HS-5 (cell line): ENCODE measurements around the gene TUBB8B.
"Not testable (repeated sequence)": the region's sequence is repeated elsewhere in the genome, so short reads cannot be mapped to it uniquely, and the experiment has no call there.

Source experiments
- DNase-seq: peaks from one replicate; pipeline ENCODE4 v3.0.0-alpha.2; 2012; ENCODE audit warnings: low read depth

TUBB8B gene

DNA sequence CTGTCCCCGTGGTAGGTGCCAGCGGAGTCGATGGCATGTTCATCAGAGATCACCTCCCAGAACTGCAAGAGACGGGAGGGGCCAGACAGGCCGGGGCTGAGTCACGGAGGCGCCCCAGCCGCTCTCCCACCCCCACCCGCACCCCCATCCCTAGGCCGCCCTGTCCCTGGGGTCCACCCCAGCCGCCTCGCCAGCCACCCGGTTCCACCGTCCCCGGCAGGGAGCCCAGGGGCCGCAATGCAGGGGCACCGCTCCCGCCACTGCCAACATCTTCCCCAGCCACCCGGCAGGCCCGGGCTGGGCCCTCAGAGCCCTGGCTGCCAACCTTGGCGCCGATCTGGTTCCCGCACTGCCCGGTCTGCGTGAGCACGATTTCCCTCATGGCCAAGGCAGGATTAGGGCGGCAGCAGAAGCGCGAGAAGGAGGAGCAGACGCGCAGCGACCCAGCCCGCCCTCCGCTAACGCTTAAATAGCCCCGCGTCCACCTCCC is at the start of gene TUBB8B:
Gene TUBB8B, minus strand, starts transcription at position 440 of the 490 bp plus-strand sequence. Its CDS starts 58 bp downstream, at position 382.
- DNase-seq, result not testable (repeated sequence)

DNA sequence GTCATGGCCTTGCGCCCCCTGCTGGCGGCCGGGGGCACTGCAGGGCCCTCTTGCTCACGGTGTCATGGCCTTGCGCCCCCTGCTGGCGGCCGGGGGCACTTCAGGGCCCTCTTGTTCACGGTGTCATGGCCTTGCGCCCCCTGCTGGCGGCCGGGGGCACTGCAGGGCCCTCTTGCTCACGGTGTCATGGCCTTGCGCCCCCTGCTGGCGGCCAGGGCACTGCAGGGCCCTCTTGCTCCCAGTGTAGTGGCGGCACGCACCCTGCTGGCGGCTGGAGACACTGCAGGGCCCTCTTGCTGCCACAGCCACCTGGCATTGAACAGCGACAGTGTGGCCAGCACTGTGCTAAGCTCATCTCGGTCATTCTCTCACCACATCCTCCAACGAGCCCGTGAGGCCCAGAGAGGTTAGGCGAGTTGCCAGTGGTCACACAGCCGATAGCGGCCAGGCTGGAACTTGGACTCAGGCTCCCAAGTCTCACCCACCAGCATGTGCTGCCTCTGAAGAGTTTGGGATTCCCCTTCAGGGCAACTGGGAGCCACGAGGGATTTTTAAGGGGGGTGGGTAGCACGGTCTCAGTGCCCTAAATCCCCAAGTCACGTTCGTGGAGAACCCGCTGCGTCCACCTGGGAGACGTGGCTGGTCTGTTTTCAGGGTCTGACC is 48.0 kb upstream of the TUBB8B start:
- not testable (repeated sequence) for DNase-seq

DNA sequence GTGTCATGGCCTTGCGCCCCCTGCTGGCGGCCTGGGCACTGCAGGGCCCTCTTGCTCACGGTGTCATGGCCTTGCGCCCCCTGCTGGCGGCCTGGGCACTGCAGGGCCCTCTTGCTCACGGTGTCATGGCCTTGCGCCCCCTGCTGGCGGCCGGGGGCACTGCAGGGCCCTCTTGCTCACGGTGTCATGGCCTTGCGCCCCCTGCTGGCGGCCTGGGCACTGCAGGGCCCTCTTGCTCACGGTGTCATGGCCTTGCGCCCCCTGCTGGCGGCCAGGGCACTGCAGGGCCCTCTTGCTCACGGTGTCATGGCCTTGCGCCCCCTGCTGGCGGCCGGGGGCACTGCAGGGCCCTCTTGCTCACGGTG is 47.3 kb upstream of the TUBB8B start:
- not testable (repeated sequence) for DNase-seq

DNA sequence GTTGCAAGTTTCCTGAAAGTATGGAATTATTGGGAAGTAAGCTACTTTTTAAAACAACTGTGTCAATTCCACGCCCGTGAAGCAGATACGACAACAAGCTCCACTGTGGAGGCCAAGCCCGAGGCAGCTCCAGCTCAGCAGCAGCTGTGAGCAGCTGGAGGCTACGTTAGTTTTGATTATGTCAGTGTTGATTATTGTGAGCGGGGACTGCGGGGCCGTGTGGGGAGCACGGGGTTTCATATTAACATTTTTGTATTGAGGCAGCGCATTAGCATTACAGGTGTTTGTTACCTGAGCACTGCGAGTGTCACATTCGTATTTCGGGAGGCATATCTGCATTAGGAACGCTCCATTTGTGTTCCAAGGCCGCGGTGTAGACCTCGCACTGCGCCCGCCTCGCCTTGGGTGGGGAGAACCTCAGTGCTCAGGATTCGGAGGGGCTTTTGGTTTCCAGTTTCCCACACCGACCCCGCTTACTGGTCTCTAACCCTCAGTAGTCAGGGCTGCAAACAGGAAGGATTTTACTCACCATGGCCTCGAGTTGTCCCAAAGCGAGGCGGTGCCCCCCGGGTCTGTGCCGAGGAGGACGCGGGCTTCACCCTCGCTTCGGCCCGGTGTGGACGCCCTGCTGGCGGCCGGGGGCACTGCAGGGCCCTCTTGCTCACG is 46.8 kb upstream of the TUBB8B start:
- not testable (repeated sequence) for DNase-seq

DNA sequence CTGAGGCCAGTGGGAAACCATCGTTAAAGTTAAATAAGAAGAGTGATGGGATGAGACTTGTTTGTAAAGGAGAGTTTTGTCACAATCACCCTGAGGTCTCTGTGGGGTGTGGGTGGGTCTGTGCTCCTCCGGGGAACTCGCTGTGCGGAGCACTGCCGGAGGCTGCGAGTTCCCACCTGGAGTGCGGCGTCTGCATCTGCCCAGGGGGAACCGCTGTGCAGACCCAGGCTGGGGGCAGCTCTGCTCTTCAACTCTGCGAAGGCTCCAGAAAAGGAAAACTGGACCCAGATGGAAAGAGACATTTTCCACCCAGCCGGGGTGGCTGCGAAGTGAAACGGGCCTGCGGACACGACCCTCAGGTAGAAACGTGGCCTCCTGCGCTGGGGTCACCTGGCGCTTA is 46.2 kb upstream of the TUBB8B start:
- not testable (repeated sequence) for DNase-seq

DNA sequence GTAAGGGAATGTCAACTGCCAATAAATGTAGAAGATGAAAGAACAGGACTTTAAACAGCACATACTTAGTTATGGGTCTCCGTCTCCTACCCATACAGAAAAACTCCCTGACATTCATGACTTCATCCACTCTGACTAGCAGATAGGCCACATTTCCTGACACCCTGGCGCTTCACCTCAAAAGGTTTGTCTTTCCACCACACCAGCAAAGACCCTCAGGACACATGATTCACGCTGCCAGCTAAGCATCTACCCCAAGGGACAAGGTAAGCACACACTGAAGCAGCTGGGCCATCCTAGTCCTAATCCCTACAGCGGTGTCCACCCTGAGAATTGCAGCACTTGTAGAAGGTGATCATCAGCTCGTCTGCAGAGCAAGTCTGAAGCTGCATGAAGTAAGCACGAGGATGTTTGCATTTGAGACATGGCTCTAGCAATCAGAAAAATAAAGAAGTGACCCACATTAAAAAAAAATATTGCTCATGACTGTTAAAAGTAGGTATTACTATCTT is 44.5 kb upstream of the TUBB8B start:
- not testable (repeated sequence) for DNase-seq

DNA sequence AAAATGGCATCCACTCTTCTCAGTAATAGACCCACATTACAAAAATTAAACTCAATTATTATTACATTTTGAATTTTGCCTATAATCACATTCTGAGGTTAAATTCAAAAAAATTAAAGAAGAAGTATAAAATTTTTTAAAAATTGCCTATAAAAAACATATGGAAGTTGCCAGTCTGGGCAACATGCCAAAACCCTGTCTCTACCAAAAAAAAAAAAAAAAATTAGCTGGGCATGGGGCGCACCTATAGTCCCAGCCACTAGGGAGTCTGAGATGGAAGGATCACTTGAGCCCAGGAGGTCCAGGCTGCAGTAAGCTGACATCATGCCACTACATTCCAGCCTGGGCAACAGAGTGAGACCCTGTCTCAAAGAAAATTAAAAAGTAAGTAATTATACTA is 42.1 kb upstream of the TUBB8B start:
- DNase-seq, result not testable (repeated sequence)

DNA sequence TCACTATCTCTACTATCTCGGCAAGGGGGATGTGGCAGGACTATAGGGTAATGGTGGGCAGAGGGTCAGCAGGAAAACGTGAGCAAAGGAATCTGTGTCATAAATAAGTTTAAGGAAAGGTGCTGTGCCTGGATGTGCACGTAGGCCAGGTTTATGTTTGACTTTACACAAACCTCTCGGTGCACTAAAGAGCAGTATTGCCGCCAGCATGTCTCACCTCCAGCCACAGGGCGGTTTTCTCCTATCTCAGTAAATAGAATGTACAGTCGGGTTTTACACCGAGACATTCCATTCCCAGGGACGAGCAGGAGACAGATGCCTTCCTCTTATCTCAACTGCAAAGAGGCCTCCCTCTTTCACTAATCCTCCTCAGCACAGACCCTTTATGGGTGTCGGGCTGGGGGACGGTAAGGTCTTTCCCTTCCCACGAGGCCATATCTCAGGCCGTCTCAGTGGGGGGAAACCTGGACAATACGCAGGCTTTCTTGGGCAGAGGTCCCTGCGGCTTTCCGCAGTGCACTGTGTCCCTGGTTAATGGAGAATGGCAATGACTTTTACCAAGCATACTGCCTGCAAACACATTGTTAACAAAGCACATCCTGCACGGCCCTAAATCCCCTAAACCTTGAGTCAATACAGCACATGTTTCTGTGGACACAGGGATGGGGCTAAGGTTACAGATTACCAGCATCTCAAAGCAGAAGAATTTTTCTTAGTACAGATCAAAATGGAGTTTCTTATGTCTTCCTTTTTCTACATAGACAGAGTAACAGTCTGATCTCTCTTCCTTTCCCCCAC is 41.2 kb upstream of the TUBB8B start:
- DNase-seq, result not testable (repeated sequence)

DNA sequence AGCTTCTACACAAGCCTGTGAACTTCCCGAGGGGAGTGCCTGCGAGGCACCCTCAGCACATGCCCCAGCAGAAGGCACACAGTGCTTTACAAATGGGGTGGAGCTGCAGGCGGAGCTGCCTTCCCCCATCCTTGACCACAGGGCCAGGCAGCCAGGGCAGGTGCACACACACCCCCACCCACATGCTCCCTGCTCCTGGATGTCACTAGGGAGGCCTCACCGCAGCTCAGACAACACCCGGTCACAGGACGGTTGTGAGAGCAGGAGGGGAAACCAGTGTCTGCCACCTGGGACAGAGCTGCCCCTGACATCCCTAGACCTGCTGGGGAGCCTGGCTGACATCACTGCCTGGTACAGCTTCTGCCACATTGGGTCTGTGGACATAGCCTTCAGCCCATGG is 39.7 kb upstream of the TUBB8B start:
- DNase-seq, result not testable (repeated sequence)

DNA sequence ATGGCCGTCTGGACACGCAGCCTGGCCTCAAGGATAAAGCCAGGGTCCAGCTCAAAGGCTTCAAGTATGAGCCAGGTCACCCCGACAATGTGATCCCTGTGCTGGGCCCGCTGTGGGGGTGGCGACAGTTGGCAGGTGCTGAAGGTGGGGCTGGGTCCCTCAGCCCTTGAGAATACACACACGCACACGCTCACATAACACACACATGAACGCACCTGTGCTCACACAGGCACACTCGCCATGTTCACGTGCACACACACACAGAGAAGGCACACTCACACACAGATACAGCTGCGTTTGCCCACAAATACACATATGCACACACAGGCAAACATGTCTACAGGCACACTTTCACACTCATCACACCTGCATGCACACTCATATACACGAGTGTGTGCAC is 35.4 kb upstream of the TUBB8B start:
- not testable (repeated sequence) for DNase-seq

DNA sequence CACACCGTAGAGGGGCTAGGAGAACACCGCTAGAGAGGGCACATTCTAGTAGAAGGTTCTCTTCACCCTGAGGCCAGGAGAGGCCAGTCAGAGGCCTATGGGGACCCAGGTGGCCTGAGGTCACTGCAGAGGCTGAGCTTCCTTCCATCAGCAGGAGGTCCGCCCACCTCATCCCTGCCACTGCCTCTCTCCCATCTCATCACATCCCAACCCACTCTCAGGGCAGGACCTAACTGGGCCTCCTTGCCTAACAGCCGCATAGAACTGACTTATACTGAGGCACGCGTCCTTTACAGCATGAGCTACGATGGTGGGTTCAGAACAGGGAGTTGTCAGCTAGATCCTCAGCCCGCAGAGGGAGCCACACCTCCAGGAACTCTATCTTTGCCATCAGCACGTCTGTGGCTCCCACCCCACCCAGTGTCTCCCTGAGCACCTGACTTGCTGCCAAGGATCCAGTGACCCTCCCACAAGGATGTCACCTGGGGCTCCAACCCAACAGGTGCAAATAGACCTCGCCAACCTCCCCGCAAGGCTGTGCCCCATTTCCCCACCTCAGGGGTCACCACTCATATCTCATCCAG is 33.3 kb upstream of the TUBB8B start:
- DNase-seq, result not testable (repeated sequence)

DNA sequence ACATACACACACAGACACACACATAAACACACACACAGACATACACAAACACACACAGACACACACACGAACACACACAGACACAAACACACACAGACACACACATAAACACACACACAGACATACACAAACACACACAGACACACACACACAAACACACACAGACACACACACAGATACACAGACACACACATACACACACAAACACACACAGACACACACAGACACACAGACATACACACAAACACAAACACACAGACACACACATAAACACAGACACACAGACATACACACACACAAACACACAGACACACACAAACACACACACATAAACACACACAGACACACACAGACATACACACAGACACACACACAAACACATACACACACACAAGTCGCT is 31.5 kb upstream of the TUBB8B start:
- not testable (repeated sequence) for DNase-seq

DNA sequence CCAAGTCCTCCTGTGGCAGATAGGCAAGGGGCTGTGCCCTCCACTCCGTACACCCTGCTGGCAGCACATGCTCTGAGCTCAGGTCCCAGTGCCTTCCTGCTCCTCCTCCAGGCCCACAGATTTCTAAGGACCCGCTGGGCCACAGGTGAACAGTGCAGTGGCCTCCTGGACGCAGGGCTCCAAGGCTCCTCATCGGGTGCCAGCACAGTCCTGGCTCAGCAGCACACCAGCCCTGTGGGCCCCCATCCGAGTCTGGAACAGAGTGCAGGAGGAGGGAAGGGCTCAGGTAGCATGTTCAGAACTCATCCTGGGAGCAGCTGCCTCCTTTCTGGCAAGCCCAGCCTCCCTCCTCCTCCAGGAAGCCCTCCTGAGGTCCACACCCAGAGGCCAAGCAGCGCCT is 30.8 kb upstream of the TUBB8B start:
- not testable (repeated sequence) for DNase-seq

DNA sequence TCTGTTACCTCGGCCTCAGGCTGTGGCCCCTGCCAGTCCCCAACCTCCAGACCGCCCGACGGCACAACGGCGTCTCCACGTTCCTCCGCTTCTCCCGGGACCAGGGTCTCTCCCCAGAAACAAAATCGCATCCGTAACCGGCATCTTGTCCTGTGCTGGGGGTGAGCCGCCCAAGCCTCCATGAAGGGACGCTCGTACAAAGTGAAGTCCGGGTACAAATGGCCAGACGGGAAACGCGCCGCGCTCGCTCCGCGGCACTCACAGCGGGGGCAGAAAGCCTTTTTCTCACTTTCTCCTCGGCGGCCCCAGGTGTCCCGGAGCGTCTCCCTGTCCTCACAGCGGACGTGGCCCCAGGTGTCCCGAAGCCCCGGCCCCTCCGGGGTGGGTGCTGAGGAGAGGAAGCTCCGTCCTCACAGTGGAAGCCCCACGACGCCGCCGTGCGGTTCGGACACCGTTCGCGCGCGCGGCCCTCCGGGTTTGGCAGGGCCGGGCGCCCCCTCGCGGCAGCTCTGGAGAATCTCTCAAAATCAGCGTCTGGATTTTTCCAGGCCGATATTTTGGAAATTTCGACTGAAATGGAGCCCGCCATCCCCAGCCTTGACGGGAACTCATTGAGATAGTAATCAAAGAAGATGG is 26.2 kb upstream of the TUBB8B start:
- not testable (repeated sequence) for DNase-seq

DNA sequence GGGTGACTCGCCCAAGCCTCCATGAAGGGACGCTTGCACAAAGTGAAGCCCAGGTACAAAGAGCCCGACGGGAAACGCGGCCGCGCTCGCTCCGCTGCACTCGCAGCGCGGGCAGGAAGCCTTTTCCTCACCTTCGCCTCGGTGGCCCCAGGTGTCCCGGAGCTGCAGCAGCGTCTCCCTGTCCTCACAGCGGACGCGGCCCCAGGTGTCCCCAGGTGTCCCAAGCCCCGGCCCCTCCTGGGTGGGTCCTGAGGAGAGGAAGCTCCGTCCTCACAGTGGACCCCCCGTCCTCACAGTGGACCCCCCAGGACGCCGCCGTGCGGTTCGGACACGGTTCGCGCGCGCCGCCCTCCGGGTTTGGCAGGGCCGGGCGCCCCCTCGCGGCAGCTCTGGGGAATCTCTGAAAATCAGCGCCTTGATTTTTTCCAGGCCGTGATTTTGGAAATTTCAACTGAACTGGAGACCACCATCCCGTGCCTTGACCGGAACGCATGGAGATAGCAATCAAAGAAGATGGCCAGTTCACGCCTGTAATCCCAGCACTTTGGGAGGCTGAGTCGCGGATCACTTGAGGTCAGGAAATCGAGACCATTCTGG is 23.9 kb upstream of the TUBB8B start:
- DNase-seq, result not testable (repeated sequence)

DNA sequence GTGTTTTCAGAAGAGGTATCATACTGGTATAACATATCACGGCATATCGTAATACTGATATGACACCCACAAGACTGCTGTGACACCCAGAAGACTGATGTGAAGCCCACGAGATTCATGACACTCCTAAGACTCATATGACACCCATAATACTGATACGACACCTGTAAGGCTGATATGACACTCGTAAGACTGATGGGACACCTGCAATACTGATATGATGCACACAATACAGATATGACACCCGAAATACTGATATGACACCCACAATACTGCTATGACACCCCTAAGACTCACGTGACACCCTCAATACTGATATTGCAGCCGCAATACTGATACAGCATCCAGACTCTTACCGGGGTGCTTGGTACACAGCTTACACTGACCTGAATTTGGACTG is 18.3 kb upstream of the TUBB8B start:
- not testable (repeated sequence) for DNase-seq

DNA sequence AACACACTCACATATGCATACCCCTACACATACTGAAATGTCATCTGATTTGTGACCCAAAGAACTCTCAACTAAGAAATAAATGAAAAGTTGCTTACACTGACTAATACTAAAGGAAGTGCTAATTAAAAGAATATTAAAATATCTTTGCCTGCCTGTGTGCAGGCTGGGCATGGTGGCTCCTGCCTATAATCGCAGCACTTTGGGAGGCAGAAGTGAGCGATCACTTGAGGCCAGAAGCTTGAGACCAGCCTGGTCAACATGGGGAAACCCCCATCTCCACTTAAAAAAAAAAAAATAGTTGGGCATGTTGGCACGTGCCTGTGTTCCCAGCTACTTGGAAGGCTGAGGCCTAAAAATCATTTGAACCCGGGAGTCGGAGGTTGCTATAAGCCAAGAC is 14.9 kb upstream of the TUBB8B start:
- DNase-seq, result not testable (repeated sequence)

DNA sequence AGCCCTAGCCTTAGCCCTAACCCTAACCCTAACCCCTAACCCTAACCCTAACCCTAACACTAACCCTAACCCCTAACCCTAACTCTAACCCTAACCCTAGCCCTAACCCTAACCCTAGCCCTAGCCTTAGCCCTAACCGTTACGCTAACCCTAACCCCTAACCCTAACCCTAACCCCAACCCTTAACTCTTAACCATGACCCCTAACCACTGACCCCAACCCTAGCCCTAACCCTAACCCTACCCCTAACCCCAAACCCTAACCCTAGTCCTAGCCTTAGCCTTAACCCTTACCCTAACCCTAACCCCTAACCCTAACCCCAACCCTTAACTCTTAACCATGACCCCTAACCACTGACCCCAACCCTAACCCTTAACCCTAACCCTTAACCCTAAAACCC is 14.2 kb upstream of the TUBB8B start:
- DNase-seq, result not testable (repeated sequence)

DNA sequence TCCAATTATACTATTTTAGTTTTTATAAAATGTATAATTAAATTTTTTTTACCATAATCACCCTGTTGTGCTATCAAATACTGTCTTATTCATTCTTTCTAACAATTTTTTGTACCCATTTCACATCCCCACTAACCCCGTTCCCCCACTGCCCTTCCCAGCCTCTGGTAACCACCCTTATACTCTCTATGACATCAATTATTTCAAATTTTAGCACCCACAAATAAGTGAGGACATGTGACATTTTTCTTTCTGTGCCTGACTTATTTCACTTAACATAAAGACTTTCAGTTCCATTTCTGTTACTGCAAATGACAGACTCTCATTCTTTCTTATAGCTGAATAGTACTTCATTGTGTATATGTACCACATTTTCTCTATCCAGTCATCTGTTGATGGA is 5.0 kb upstream of the TUBB8B start:
- not testable (repeated sequence) for DNase-seq

DNA sequence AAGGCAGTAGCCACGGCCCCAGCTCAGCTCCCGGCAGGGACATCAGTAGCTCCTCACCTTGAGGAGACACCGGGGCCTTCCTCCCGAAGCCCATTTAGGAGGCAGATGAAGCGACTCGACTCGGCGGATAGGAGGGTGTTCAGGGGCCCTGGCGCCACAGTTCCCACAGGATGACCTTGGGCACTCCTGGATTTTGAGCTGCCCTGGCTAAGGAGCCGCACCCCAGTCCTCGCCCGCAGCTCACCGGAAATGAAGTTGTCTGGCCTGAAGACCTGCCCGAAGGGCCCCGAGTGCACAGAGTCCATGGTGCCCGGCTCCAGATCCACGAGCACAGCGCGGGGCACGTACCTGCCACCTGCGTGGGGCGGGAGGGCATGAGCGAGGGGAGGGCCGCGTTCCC is 719 bp downstream of the TUBB8B start:
- DNase-seq, result not testable (repeated sequence)

DNA sequence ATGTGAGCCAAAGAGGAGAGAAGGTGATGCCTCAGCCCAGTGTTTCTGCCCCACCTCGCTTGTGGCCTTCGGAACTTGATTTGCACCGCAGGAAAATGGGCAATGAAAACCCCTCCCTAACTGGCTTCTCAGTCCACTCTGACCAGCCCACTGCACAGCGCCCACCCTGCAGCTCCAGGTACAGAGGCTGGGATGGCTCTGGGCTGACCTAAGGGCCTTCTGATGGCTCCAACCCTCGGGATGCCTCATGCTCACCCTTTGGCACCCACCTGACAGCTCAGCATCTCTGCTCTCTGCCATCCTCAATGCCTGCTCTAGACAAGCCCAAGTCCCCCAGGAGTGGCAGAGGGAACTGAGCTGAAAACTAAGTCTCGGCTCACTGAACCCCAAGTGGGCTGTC is 36.2 kb downstream of the TUBB8B start:
- not testable (repeated sequence) for DNase-seq
